Fibroblast of peridontal ligament (primary cell): ENCODE data around the gene FMO3.

Experiments
- DNase-seq: peaks from one replicate; pipeline ENCODE4 v3.0.0-alpha.2; 2010; ENCODE audit errors: extremely low read depth

Gene FMO3

GRCh38 chr1:171158551-171158950 is 67.8 kb downstream of the FMO3 start:
- no peak for DNase-seq

GRCh38 chr1:171159148-171159547 is 68.4 kb downstream of the FMO3 start:
- no peak for DNase-seq

DNA sequence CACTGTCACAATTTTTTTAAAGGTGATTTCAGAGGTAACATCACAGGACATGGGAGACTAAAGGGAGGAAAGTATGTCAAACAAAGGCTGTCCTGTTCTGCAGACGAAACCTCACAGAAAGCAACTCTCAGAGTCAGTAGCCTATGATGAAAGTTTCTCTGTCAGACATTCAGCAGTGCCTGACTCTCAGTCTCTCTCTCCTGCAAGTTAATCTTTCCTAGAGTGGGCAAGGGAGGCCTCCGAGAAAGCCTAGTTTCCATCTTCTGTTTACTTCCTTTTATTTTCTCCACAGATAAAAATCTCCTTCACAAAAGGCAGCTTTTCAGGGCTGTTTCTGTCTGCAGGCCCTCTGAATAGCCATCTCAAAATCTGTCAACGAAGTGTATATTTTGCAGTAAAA is 69.5 kb downstream of the FMO3 start:
- DNase-seq = no peak

GRCh38 chr1:171160639-171161354 is 70.1 kb downstream of the FMO3 start:
- DNase-seq = no peak

- DNase-seq = no peak
These were observed 70.7 kb downstream of the FMO3 start for GRCh38 chr1:171161431-171161830.

DNA sequence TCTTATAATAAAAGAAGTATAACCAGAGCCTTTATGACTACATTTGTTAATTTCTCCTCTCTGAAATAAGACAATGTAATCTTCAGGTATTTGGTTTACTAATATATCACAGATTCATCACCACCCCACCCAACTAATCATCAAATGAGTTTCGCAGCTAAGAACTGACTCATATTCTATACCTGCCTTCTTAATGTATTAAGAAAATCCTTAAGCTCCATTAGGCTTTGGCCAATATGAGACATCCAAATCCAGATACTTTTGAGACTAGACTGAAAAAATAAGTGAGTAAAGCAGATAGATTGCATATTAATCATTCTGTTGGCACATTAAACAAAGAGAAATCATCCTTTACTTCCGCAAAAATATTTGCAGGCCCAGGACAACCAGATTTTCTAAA is 75.7 kb downstream of the FMO3 start:
- DNase-seq = no peak
